GM21390 (cell line): ENCODE results near the gene HOXC12.

Source experiments
- ATAC-seq: cut with Tn5 transposase; IDR thresholded peaks from one replicate; pipeline ENCODE4 v1.9.1; 2021; ENCODE audit not compliant: unreplicated experiment

HOXC12 gene

DNA sequence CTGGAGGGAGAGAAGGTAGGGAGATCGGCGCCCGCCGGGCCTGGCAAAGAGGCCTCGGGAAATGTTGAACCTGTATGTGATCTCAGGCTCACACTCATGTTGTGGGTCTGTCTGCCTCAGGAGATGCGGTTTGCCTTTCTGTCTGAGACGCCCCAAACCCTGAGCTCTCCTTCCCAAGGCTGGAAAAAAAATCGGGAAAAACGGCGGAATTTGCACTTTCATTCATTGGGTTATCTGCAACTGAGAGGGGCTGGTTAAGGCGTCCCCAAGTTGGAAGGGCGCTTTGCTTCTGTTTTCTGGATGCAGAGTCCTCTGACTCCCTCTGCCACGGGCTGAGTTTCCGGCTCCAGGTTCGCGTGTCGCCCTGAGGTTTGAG, 40.3 kb downstream of the HOXC12 start:
- ATAC-seq: no peak

- ATAC-seq: no peak
Observed at GRCh38 chr12:53995378-53996239, 40.9 kb downstream of the HOXC12 start.

DNA sequence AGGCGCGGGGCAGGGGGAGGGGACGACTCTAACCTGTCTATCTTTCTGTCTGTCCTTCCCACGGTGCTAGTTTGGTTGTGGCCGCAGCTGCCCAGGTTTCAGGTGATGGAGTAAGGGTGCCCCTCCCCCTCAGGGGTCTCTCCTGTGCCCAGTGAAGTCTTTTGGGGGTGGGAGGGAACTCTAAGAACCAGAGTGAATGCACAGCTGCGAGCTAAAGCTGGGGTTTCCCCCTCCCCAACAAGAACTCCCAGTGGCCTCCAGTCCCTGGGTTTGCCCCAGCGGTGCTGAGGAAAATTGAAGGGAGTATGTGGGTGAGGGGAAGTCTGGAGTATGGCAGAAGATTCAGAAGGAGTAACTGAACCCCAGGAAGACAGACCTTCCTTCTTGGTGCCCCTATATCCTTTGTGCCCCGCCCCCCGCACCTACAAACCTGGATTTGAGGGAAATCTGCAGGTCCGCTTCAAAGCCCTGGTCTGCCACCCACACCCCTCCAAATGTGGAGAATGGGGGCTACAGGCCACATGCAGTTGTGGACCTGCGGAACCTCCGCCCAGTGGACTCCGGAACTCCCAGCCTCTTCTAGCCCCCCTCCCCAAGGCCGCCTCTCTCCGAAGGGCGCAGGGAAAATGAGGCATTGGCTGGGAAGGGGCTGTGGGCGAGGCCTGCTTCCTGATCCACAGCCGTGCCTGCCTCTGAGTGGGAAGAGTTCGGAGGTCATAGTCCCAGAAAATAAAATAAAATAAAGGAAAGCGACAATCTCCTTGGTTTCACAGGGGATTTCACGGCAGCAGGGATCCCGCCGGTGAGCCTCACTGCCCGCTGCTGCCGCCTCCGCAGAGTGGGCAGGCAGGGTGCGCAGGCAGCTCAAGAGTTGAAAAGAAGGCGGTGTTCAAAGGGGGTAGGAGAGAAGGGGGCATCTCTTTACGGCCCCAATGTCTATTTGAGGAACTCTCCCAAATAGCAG, 41.8 kb downstream of the HOXC12 start:
- no peak for ATAC-seq

GRCh38 chr12:53997204-53998109, 42.8 kb downstream of the HOXC12 start:
- ATAC-seq: no peak

GRCh38 chr12:53998110-53998899, 43.6 kb downstream of the HOXC12 start:
- ATAC-seq: no peak

GRCh38 chr12:53998900-53999236, 44.2 kb downstream of the HOXC12 start:
- ATAC-seq: no peak

GRCh38 chr12:53999559-54000115, 44.9 kb downstream of the HOXC12 start:
- no peak for ATAC-seq

- no peak for ATAC-seq
Observed at GRCh38 chr12:54000116-54001114, 45.7 kb downstream of the HOXC12 start, which contains the start of gene HOXC9. HOXC9 (plus strand) TSS chr12:54000161; CDS start chr12:54000189, 28 bp downstream.

DNA sequence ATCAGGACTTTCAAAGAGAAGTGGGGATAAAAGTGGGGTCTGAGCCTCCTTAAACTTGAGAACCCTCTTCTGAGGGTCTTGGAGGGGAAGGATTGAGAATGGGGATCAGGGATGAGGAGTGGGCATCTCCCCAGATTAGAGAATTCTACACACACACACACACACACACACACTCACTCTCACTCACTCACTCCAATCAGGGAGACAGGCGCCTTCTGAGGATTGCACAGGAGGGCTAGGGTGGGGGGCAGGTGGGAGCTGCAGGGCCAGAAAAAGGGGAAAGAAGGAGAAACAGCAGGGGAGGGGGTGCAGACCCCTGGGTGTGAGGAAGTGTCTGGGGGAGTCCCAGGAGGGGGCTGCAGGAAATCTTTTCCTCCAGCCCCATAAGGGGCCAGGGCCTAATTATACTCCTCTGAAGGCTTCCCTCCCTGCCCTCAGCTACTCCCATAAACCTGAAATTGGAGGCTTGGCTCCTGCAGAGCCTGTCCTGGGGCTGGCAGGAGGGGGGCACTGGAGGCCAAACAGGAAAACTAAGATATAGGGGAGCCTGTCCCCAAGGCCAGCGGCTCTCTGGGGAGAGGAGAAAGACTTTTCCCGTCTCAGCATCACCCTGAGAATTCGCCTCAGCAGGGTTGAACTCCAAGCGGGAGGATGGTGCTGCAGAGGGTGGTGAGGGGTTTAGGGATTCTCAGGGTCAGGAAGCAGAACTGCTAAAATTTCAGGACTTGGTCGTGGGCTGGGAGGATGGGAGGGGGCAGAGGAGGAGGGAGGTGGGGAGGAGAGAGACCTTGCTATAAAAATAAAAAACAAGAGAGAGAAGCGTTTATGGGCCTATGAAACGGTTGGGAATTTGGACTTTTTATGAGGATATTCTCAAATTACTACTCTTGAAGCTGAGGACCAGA, 46.8 kb downstream of the HOXC12 start:
- ATAC-seq: no peak

DNA sequence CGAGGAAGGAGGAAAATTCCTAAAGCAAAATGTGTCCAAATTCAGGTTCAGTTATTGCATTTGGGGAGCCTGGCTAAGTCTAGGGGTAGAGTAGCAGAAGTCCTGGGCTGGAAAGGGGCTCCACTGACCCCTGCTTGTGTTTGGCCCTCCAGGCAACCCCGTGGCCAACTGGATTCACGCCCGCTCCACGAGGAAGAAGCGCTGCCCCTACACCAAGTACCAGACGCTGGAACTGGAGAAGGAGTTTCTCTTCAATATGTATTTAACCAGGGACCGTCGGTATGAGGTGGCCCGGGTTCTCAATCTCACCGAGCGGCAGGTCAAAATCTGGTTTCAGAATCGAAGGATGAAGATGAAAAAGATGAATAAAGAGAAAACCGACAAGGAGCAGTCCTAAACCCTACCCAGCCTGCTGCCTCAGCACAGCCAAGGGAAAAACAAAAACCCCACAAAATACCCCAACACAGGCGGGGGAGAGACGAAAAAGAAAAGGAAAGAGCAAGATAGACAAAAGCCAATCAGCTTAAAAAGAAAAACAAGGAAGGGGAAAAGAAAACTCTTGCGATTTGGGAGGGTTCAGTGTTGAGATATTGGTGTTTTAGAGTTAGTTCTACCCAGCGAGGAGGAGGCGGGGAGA, 47.7 kb downstream of the HOXC12 start:
- ATAC-seq: no peak

DNA sequence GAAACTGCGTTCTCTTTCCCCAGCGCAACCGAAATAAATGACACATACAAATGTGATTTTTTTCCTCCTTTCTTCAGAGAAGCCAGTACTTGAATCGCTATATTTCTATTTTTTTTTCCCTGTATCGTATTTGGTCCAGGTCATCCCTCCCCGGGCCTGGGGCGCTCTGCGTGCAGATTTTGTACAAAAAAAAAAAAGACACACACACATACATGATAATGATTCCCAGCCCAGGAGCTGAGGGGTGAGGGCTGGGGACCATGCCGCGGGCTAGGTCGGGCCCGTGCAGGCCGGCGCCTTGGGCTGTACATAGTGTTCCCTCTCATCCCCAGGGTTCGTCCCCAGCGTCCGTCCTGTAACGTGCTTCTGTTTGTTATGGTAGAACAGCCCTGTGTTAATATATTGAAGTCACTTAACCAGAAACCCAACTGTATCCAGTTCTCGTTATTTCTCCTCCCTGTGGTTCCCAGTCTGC, 48.2 kb downstream of the HOXC12 start:
- ATAC-seq: no peak

DNA sequence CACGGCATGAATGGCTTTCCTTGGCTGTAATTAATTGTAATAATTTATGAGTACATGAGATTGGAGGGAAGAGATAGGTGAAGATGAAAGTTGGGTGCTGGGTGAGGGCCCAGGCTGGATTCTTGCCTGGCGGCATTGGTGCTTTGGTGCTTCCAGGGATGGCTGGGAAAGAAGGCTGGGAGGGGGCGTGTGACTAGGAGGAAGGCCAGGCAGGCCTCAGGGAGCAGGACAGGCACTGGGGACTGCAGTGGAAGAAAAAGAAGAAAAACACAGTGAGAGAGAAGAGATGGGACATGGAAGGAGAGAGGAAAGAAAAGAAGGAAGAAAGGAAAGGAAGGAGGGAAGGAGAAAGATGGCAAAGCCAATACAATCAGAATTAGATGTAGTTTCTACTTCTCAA, 48.9 kb downstream of the HOXC12 start:
- no peak for ATAC-seq

DNA sequence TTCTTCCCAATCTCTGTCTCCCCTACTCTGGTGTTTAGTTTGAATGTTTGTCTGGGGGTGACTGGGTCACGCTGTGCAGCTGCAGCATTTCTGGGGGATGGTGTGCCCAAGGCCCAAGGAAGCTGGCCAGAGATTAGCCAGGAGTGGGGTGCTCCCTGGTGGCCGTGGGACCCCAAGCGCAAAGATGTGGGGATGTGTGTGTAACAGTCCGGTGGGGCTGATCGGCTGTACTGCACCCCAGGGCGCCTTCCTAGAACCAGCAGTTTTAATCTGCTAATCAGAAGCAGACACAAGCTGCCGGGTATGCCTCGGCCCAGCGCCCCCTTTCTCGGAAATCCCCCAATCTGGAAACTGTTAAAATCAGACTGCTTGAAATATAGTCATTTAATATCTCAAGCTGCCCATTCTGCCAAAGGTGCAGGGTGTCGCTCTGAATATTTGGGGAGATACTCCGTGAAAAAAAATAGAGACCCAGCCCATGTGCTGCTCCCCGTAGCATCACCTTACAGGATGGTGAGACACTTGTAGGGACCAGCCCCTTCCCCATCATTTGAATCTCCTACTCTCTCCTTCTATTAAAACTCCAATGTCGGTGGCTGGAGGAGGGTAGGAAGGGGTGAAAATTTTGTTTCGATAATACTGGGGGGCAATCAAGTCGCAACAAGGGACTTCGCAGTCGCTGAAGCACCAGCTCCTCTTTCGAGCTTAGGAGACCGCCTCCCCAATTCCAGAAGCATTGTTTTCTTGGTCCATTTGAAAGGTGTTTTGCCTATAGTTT, 49.5 kb downstream of the HOXC12 start:
- ATAC-seq: no peak

DNA sequence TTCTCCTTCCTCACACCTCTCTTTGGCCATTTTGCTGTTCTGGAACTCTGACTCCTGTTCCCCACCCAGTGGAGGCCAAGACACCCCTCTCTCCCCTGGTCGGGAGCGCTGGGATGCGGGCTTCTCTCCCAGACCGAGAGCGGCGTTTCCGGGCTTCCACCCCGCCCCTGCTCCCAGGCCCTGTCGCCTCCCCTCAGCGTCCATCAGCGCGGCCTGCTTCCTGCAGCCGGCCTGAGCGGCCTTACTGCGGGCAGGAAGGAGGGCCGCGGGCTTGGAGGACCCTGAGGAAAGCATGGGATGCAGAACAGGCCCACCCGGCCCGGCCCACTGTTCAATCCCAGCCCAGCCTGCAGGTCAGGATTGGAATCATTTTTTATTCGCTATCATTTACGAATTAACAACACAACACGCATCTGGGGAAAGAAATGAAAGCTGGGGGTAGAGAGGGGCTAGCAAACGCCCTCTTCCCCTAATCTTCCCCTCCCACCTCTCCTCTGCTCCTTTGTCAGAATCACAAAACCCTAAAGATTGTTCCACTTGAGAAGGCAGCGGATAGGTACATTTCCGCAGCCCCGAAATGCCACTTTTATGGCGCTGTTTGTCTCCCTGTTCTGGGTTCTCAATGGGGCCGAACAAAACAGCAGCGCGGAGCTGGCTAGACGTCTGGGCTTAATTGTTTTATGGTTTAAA, 50.3 kb downstream of the HOXC12 start:
- ATAC-seq: no peak

GRCh38 chr12:54005531-54005852, 50.8 kb downstream of the HOXC12 start:
- no peak for ATAC-seq
